Myocyte (in vitro differentiated cells): ENCODE data around the gene PNLIPRP1. TPM values are rescaled to one million over a fixed set of nuclear protein-coding genes. Genes with fewer than 3 reads are reported as not detected.

Experiments
- DNase-seq: peaks from one replicate; pipeline ENCODE4 v3.0.0-alpha.2; 2012; ENCODE audit warnings: low read depth
- polyA plus RNA-seq: library from polyadenylated mRNA; unstranded; fragments of >200 nt; gene quantifications from one replicate; pipeline ENCODE4 v1.2.1, GENCODE V29; 2012; ENCODE audit warnings: missing spikeins
- total RNA-seq: library from RNA; depleted of rRNA; stranded (reverse); fragments of >200 nt; gene quantifications from 2 replicates; pipeline ENCODE4 v1.2.3, GENCODE V29; 2014

The PNLIPRP1 gene
- not detected in 2 replicates for total RNA-seq
- not detected for polyA plus RNA-seq

DNA sequence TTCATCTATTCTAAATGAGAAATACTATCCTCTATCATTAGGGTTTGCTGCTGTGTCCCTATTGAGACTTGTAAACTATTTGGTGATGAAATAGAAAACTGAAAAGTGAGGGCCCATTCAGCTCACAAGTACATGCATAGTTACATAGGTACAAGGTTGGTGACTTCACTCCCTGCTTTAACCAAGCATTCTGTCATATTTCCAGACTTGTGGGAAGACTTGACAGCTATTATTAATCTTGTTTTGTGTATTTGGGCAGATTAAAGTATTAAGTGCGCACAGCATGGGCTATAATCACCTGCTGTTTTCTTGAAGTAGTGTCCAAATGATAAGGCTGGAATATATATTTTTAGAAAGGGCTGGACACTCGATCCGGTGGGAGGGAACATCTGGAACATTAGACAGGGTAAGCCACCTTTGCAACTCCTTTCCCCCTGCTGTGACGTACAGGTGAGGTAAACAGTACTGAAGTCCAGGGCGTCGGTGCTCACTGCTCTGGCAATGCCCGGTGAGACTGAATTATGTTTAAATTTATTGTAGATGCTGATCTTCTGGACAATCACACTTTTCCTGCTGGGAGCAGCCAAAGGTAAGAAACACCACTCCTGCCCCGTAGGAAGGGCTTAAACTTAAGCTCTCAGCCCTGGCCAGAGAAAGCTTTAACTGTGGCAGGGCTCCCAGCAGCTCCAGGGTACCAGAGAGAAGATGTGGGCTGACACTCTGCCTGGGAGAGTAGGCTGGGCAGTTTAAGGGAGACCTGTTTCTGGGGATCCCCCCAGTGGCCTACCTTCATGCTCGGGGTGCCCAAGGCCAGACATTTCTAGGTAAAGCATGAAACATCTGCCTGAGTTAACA is at the start of gene PNLIPRP1:
PNLIPRP1 (plus strand) TSS at position 370 of the 855 bp plus-strand sequence; CDS start at position 541, 171 bp downstream.
- no peak for DNase-seq

DNA sequence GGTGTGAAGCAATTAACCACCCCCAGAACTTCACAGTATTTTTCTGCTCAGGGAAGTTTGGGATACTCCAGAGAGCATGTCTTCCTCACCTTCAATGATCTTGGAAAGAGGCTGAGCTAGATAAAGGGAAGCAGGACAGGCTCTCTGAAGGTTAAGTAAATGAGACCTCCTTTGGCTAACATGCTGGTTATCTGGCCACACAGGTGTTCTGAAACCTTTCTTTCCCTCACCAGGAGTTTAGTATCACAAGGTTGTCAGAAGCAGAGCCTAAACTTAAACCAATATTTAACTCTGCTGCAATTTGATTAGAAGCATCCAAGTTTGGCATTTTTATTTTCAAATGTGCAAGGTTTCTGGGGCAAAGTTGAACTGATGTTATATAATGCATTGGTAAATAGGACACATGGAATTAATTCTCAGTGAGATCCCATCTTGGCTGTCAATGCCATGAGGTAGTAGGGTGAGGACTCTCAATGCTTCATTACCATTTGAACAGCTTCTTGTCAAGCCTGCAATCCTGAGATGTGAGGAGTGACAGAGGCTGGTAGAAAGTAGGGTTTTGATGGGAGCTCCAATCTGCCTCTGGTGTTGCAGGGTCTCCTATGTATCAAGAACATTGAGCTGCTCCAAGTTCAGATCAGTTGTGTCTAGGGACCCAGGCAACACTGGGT is 48.6 kb upstream of the PNLIPRP1 start:
- no peak for DNase-seq

DNA sequence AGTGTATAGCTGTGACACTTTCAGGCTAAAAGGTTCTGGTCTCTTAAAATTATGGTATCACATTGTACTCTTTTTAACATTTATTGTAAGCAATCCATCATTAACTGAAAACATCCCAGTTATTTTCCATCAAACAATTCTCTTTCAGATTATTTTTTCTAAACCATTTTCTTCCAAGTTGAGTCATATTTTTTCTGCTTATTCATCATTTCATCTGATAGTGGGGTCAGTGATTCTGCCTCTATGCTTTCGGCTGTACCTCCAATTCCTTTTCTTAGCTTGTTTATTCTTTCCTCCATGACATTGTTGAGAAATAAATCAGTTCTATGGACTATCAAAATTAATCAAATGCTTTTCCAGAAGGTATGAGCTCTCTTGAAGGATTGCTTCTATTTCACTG is 45.6 kb upstream of the PNLIPRP1 start:
- no peak for DNase-seq

DNA sequence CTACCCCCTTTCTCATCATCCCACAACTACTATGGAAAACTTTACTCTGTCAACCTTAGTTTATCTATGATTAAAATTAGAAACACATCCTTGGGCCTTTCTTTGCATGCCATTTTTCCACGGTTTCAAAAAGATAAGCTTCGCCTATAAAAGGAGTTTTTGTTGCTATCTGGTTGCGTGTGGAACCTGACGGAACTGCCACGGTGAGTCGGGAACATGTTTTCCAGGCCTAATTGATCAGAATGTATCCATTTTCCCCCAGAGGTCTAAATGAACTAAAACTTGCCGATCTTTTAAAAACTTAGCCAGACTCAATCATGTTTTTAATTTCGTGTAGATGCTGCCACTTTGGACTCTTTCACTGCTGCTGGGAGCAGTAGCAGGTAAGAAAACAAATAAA is 45.0 kb upstream of the PNLIPRP1 start, which contains the start of gene PNLIP:
PNLIP (plus strand) TSS at position 176 of the 400 bp plus-strand sequence; CDS start at position 338, 162 bp downstream.
- DNase-seq = no peak

DNA sequence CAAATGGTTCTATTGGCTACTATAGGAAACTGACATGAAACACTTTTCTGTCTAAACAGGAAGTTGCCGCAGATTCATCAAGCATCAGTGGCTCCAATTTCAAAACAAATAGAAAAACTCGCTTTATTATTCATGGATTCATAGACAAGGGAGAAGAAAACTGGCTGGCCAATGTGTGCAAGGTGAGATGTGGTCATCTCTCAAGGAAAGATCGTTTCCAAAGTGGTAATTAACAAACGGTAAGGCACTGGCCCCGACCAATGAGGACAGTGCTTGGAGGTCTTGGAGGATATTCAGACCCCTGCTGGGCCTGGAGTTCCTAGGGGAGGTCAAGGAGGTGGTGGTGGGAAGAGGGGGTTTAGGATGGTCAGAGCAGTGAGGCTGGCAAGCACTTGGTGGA is 42.5 kb upstream of the PNLIPRP1 start:
- DNase-seq = no peak

DNA sequence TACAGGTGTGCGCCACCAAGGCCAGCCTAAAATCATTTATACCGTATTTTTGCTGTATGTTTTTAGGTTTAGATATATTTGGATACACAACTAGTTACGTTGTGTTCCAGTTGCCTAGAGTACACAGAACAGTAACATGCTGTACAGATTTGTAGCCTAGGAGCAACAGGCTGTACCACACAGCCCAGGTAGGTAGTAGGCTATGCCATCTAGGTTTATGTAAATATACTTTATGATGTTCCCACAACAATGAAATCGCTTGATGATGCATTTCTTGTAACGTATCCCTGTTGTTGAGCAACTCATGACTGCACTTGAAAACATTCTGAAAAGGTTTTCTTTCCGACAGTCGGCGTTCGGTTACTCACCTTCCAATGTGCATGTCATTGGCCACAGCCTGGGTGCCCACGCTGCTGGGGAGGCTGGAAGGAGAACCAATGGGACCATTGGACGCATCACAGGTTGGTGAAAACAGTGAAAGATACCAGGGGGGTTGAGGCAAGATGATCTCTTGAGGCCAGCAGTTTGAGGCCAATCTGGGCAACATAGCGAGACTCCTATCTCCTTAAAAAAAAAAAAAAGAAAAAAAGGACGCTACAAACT is 37.3 kb upstream of the PNLIPRP1 start:
- DNase-seq = no peak

DNA sequence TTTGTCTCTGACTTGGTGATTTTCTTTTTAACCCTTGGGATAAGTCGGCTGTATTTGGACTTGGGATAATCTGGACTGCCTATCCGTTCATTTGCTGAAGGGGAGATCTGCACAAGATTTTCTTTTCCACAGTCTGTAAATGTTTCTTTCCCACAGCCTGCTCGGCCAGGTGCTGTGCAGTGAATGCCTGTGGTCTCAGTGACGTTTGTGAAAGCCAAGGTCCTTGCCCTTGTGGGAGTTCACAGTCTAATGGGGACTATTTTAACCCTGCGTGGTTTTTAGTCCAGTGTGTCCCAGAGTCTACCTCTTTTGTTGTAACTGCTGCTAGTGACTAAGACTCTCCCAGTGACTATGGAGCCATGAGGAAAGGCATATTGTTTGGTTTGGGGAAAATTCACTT is 36.1 kb upstream of the PNLIPRP1 start:
- peak; percentile 49 for DNase-seq

DNA sequence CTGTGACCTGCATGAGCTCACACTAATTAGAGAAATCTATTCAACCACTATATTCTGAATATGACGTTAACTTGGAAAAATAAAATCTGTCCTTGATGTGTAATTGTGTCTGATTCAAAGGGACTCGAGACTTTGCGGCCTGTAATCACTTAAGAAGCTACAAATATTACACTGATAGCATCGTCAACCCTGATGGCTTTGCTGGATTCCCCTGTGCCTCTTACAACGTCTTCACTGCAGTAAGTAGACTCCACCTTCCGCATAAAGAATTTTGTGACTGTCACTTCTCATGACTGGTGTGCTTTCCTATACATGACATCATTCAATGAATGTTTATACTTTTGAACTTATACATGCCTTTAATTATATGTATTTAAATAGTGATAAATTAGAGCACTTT is 34.9 kb upstream of the PNLIPRP1 start:
- no peak for DNase-seq

DNA sequence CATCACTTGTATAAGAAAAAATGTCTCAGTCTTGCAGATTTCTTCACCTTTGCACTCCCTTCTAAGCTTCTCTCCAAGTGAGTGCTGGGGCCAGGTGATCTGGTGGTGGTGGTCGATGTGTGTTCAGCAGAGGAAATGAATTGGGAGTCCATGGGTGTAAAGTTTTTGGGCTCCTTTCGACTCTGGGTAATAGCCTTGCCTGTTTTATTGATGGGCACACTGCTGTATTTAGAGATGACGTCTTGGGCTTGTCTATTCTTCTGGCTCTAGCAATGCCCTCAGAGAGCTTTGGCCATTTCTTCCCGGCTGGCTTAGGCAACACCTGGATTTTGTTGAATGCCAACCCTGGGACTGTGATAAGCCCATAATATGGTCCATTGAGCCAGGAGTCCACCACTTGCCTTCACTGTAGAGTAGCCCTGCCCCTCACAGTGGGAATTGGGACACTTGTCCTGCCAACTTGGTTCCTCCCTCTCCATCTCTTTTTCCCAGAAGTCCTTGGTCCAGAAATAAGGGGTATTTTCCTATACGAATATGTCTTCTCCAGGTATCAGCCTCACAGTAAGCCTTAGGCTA is 33.4 kb upstream of the PNLIPRP1 start:
- DNase-seq = no peak

DNA sequence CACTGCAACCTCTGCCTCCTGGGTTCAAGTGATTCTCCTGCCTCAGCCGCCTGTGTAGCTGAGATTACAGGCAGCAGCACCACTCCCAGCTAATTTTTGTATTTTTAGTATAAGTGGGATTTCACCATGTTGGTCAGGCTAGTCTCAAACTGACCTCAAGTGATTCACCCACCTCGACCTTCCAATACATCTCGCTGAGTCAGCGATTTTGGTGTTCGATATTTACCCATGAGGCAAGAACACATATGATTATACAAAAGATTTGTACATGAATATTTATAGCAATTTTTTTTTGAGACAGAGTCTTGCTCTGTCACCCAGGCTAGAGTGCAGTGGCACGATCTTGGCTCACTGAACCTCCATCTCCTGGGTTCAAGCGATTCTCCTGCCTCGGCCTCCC is 25.2 kb upstream of the PNLIPRP1 start:
- DNase-seq = no peak

DNA sequence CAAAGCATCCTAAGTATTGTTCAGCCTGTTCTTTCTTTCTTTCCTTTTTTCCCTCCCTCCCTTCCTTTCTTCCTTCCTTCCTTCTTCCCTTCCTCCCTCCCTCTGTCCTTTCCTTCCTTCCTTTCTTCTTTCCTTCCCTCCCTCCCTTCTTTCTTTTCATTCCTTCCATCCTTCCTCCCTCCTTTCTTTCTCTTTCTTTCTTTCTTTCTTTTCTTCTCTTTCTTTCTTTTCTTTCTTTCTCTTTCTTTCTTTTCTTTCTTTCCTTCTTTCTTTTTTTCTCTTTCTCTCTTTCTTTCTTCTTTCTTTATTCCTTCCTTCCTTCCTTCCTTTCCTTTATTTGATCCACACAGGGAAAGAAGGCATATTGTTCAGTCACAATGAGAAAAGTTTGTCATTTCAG is 23.8 kb upstream of the PNLIPRP1 start:
- no peak for DNase-seq

DNA sequence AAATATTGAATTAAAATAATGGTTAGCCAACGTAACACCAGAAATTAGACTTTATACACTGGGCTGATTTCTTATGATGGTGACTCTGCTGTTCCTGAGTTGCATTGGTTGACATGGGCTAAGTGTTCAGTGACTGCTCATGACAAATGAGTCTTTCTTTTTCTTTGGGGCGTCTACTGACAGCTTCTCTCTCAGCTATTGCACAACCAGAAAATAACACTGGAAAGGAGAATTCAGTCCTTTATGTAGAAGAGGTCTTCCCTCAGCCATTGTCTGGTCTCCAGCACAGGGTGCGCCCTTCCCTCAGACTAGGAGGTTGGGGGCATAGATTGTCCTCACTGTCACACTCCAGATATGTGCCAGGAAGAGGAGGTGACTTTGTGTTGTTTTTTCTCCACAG is 23.4 kb upstream of the PNLIPRP1 start:
- no peak for DNase-seq

DNA sequence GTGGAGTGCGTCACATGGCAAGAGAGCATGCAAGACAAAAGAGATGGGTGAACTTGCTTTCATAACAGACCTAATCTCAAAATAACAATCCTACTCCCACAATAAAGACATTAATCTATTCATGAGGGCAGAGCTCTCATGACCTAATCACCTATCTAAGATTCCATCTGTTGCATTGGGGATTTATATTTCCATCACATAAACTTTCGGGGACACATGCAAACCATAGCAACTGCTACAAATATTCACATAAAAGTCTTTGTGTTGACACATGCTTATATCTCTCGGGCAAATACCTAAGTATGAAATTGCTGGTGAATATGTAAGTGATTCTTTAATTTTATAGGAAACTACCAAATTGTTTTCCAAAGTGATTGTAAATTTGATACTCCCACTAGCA is 16.0 kb upstream of the PNLIPRP1 start:
- no peak for DNase-seq

DNA sequence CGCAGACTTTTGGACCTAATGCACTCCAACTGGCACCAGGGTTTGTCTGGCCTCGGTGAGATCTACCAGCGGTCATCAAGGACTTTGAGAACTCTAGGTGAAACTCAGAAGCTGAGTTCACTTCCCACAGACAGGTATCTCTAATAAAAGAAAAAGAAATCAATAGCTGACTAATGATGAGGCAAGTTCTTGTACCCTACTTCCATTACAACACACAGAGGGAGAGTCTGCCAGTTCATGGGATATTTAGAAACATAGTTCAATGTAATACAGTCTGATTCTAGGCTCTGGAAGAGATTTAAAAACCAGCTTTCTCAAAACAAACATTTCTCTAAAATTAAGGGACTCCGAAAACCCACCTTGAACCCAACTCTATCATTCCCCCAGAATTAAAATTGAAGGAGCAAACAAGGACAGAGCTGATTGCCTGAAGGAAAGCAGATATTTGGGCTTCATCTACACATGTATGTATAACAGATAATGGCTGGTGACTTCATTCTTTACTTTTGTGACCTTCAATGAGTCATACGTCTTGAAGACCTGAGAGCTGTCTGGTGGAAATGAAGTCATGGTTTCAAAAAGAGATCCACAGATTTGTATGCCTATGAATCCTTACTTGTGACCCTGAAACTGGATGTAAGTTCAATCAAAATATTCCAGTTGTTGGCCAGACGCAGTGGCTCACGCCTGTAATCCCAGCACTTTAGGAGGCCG is 2.7 kb upstream of the PNLIPRP1 start:
- no peak for DNase-seq

DNA sequence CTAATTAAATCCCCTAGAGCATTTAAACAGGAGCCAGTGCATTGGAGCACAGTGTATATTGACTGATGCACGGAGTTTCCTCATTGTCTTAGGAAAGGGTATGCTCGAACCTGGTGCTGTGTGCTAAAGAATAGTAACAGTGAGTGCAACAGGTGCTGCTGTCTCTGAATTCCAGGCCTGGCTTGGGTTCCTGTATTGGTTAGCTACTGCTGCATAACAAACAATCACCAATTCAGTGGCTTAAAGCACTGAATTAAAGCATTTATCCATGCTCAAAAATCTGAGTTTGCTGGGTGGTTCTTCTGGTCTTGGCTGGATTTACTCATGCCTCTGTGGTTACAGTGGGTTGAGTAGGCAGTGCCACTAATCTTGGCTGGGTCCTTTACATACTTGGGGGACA is 1.8 kb upstream of the PNLIPRP1 start:
- peak; percentile 43 for DNase-seq

DNA sequence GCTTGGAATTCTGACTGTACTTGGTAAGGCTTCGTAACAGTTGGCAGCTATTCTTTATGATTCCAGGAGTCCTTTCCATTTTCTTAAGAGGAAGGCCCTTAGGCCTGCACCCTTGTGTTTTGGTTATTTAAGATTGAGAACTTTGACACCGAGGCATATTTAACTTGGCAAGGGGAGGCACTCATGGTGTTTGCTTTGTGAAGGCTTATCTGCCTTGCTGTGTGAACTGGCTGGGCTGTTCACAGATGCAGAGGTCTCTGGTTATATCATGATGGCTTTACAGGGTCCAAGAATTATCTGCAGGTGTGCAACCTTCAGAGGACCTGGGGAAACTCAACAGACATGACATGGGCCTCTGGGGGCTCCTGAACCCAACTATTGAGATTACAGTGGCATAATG is 833 bp upstream of the PNLIPRP1 start:
- no peak for DNase-seq

DNA sequence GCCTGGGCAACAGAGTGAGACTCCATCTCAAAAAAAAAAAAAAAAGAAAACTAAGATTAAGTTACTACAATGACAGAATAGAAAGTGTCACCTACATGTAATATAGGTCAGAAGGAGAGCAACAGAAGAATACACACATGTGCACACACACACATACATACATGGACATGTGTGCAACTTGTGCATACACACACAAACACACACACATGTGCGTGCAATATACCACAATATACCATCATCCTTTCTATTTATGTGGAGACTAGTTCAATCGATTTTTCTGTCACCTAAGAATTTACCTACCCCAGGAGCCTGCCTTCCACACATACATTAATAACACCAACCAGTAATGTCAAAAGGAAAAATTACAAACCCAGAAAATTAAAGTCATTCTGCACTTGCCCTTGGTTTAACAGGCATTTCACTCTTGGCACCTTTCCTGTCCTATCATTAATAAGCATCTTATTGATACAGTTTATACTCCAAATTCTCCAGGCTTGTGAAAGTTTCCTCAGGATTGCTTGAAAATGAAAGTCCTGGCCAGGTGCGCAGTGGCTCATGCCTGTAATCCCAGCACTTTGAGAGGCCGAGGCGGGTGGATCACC is 2.5 kb downstream of the PNLIPRP1 start:
- DNase-seq = no peak

DNA sequence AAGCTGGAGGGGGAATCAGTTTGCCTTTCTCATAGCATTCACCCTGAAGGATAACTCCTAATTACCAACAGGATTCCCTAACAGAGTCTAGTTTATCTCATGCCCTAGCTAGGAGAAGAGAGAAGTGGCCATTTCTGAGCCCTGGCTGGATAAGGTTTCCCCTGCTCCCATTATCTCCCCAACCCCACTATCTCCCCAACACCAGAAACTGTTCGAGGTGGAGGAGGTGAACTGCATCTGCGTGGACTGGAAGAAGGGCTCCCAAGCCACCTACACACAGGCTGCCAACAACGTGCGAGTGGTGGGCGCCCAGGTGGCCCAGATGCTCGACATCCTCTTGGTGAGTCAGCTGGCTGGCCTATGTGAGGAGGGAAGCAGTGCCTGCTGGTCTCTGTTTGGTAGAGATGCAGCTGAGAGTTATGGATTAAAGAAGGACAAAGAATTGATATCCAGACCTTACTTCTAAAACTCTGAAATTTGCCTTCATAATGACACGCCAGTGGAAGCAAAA is 3.8 kb downstream of the PNLIPRP1 start:
- DNase-seq = no peak

DNA sequence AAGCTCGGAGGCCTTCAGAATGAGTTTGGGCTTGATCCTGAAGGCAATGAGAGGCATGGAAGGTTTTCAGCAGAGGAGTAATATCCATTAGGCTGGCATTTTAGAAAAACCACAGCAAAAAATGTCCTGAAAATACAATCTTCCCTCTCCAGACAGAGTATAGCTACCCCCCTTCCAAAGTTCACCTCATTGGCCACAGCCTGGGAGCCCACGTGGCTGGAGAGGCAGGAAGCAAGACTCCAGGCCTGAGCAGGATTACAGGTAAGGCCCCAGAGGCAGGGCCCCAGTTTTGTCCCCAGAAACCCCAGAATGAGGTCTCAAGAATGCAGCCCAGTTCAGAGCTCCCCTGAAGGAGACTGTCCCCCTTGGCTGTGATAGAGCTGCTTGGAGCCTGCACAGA is 5.3 kb downstream of the PNLIPRP1 start:
- no peak for DNase-seq

DNA sequence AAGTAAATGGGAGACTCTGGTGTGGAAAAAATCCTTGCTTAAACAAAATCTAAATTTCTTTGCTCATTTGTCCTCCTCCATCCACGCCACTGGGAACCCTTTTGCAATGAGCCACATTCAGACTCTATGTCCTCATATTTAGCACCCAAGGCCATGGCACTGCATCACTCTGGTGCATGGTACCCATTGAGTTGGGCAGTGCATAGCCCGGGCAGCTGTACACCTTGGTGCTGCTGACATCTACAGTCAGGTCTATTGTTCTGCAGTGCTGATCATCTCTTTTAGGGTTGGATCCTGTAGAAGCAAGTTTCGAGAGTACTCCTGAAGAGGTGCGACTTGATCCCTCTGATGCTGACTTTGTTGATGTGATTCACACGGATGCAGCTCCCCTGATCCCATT is 6.8 kb downstream of the PNLIPRP1 start:
- no peak for DNase-seq

DNA sequence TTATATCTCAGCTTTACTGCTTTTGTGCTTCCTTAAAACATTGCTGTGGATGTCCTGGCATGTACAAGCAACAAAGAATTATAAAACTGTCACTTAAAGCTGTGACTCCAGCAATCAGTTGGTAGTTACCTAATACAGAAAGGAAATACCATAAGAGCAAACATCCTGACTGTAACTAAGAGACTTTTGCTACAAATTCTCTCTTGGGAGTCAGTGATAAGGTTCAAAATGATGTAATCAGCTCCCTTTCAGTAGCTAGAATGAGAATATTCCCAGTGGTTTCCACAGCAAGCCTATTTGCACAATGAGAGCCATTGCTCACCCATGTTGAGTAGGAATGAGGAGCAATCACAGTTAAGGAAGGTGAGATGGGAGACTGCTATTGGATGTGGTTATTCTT is 7.6 kb downstream of the PNLIPRP1 start:
- no peak for DNase-seq
